Measurements from ENCODE around the gene RPL4.

DNA sequence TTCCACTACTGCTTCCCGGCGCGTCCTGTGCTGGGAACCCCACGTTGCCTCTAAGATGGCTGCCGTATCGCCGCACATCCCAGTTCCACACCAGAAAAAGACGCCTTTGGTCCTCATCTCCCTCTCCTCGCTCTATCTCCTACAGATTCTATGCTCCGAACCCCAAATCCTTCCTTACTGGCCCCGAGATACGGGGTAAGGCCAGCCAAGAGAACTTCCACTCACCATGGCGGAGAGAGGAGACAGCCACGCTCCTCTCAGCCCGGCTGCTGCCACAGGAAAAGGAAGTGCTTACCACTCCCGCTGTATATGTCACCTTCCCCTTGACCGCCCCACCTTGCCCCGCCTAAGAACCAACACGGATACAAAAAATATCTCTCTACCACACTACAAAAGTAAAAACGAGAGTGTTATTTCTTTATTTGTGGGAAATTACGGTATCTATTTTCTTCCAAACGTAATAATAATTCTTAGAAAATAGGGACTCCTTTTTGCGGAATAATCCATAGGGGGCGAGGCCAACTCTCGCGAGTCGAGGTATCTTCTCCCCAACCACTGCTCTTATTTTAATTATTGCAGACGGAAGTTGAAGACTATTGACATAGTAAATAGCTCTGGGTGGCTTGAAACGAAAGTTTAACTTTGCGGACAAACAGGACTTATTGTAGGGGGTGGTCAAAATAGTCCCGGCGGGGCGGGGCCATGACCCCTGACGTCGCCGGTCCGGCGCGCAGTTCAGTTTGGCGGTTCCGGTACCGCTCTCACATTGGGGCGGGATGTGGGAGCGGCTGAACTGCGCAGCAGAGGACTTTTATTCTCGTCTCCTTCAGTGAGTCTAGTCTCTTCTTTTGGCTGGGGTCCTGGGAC is at the start of gene RPL4, which contains the start of gene ZWILCH:
- TF ChIP-seq, protein P1, sequence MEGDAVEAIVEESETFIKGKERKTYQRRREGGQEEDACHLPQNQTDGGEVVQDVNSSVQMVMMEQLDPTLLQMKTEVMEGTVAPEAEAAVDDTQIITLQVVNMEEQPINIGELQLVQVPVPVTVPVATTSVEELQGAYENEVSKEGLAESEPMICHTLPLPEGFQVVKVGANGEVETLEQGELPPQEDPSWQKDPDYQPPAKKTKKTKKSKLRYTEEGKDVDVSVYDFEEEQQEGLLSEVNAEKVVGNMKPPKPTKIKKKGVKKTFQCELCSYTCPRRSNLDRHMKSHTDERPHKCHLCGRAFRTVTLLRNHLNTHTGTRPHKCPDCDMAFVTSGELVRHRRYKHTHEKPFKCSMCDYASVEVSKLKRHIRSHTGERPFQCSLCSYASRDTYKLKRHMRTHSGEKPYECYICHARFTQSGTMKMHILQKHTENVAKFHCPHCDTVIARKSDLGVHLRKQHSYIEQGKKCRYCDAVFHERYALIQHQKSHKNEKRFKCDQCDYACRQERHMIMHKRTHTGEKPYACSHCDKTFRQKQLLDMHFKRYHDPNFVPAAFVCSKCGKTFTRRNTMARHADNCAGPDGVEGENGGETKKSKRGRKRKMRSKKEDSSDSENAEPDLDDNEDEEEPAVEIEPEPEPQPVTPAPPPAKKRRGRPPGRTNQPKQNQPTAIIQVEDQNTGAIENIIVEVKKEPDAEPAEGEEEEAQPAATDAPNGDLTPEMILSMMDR (IDR thresholded peaks at IDR 0.05; ENCODE audit: borderline replicate concordance, extremely low read depth, low read length, poor library complexity, severe bottlenecking) = no peak
- no peak for TF ChIP-seq EZH2 (IDR thresholded peaks at IDR 0.05; ENCODE audit: borderline replicate concordance, low read depth, low read length, severe bottlenecking)

Measured in DND-41 (cell line).